Activated CD8-positive, alpha-beta memory T cell treated with anti-CD3 and anti-CD28 coated beads, Interleukin-2, amount 50 U/mL, for 4 hours (primary cell): Measurements from ENCODE around the gene DNAL4.

ENCODE experiments used
- DNase-seq: peaks from one replicate; pipeline ENCODE4 v3.0.0-alpha.2; 2020

DNAL4 gene

GRCh38 chr22:38756711-38757463 lies 37.1 kb downstream of the DNAL4 start:
- no peak for DNase-seq

GRCh38 chr22:38755911-38756532 lies 37.9 kb downstream of the DNAL4 start, which contains the start of gene SUN2:
SUN2 (minus strand) TSS chr22:38755998; CDS start chr22:38752628, 3,370 bp downstream.
- DNase-seq = peak; percentile 97

- DNase-seq = peak; percentile 52
These were observed 38.6 kb downstream of the DNAL4 start for GRCh38 chr22:38755155-38755910.

- DNase-seq = no peak
These were observed 39.2 kb downstream of the DNAL4 start for GRCh38 chr22:38754751-38755154.

- no peak for DNase-seq
These were observed 39.8 kb downstream of the DNAL4 start for GRCh38 chr22:38753948-38754750.

GRCh38 chr22:38751422-38752346 lies 42.3 kb downstream of the DNAL4 start:
- peak; percentile 53 for DNase-seq

- DNase-seq = no peak
These were observed 42.9 kb downstream of the DNAL4 start for GRCh38 chr22:38751066-38751421.

GRCh38 chr22:38750638-38751037 lies 43.3 kb downstream of the DNAL4 start:
- no peak for DNase-seq

- no peak for DNase-seq
These were observed 43.8 kb downstream of the DNAL4 start for GRCh38 chr22:38750104-38750503.

GRCh38 chr22:38748487-38749136 lies 45.3 kb downstream of the DNAL4 start:
- DNase-seq = no peak

- no peak for DNase-seq
These were observed 48.1 kb downstream of the DNAL4 start for GRCh38 chr22:38745676-38746460.

GRCh38 chr22:38744981-38745380 lies 49.0 kb downstream of the DNAL4 start:
- no peak for DNase-seq

GRCh38 chr22:38742176-38742942 lies 51.6 kb downstream of the DNAL4 start:
- DNase-seq = no peak

GRCh38 chr22:38741576-38741975 lies 52.4 kb downstream of the DNAL4 start:
- DNase-seq = no peak

- DNase-seq = no peak
These were observed 52.8 kb downstream of the DNAL4 start for GRCh38 chr22:38741166-38741565.

GRCh38 chr22:38740754-38741153 lies 53.2 kb downstream of the DNAL4 start:
- no peak for DNase-seq

- no peak for DNase-seq
These were observed 53.7 kb downstream of the DNAL4 start for GRCh38 chr22:38740116-38740723.

- no peak for DNase-seq
These were observed 54.5 kb downstream of the DNAL4 start for GRCh38 chr22:38739300-38740055.
